Neural progenitor cell (in vitro differentiated cells): Measurements from ENCODE around the gene ATOH8.

ENCODE experiments used
- EZH2 ChIP-seq: fragments of 200-600 bp; sonication (generic); IDR thresholded peaks from 2 replicates; pipeline ENCODE4 v1.6.1; 2017; ENCODE audit warnings: antibody characterized with exemption, mild to moderate bottlenecking, moderate library complexity
- EZH2phosphoT487 ChIP-seq: fragments of 200-600 bp; sonication (generic); IDR thresholded peaks from 2 replicates; pipeline ENCODE4 v1.6.1; 2017; ENCODE audit warnings: antibody characterized with exemption
- TF ChIP-seq, protein P1 (sequence below): fragments of 200-600 bp; sonication (generic); IDR thresholded peaks from 2 replicates; pipeline ENCODE4 v1.5.1; 2017; ENCODE audit warnings: antibody characterized with exemption, mild to moderate bottlenecking

DNA sequence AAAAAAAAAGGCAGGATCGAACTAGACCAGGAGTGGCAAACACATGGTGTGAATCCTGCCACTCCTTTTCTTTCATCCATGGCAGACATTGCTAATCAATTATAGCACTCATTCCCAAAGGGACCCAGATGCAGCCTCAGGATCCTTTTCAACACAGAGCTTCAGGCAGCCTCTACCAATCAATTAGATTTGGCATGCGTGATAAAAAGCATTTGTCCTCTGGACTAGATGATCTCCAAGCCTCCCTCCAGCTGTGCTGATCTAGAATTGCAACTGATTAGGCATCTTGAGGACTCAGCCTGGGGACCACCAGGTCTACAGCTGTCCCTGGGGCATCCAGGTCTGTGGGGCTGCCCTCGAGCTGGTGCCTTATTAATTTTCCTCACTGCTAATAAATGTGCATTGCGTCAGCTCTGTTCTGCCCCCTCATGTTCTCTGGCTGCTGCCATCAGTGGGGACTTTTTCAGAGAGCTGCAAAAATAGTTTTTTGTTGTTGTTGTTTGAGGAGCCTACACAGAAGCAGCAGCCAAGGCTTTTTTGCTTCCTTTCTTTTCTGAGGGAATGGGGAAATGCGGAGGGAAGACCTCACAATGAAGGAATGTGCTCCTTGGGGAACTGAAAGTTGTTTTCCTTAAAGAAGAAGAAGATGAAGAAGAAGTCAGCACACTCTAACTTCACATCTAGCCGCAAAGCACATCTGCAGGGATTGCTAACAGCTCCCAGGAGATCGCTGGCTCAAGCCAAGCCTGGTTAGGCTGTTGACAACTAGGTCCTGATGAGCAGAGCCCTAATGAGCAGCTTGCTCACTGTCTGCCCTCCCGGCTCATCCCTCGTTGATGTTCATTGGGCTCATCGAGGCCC, 8.8 kb upstream of the ATOH8 start:
- TF ChIP-seq, protein P1, sequence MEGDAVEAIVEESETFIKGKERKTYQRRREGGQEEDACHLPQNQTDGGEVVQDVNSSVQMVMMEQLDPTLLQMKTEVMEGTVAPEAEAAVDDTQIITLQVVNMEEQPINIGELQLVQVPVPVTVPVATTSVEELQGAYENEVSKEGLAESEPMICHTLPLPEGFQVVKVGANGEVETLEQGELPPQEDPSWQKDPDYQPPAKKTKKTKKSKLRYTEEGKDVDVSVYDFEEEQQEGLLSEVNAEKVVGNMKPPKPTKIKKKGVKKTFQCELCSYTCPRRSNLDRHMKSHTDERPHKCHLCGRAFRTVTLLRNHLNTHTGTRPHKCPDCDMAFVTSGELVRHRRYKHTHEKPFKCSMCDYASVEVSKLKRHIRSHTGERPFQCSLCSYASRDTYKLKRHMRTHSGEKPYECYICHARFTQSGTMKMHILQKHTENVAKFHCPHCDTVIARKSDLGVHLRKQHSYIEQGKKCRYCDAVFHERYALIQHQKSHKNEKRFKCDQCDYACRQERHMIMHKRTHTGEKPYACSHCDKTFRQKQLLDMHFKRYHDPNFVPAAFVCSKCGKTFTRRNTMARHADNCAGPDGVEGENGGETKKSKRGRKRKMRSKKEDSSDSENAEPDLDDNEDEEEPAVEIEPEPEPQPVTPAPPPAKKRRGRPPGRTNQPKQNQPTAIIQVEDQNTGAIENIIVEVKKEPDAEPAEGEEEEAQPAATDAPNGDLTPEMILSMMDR: no peak
- TF ChIP-seq EZH2 (no peak), EZH2phosphoT487 (no peak)
